ENCODE data around the gene CREBBP.
A peak's percentile ranks its signal among the peaks of the same experiment; 100 is the strongest.

The CREBBP gene

DNA sequence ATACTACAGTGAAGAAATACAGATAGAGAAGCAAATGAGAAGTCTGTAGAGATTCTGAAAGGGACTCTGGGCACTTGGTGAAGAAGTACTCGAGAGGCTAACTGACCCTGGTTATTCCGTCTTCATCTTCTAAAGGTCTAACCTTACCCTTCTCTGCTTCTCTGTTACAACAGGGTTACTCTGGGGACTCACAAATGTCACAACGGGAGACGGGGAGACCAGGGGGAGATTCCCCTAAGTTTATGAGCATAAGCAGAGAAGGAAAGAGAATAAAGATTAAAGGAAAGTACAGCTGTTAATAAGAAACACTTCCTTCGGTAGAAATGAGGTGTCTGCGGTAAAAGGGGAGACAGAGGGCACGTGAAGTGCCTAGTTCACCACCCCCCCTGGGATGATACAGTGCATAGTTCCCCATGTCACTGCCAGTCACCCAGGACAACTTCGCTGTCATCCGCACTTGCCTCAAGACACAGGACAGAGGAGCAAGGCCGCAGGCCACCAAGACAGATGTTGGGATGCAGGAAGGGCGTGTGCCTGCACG is 88.0 kb downstream of the CREBBP start:
- DNase-seq: no peak

DNA sequence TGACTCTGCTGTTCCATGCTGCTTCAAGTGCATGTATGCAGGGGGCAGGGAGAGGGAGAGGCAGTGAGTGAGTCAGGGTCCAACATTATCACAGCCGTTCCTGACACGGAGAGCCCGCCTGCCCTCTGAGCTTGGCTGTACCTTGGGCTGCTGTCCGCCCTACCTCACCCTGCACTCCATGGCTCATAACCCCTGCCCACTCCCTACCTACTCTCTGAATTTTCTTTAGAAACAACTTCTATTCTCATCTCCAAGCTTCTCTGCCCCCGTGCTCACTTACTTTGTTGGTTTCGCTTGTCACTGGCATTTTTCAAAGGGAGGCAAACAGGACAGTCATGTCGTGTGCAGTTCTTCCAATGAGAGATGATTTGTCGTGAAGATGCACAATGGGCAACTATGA is 88.8 kb downstream of the CREBBP start:
- DNase-seq: no peak

DNA sequence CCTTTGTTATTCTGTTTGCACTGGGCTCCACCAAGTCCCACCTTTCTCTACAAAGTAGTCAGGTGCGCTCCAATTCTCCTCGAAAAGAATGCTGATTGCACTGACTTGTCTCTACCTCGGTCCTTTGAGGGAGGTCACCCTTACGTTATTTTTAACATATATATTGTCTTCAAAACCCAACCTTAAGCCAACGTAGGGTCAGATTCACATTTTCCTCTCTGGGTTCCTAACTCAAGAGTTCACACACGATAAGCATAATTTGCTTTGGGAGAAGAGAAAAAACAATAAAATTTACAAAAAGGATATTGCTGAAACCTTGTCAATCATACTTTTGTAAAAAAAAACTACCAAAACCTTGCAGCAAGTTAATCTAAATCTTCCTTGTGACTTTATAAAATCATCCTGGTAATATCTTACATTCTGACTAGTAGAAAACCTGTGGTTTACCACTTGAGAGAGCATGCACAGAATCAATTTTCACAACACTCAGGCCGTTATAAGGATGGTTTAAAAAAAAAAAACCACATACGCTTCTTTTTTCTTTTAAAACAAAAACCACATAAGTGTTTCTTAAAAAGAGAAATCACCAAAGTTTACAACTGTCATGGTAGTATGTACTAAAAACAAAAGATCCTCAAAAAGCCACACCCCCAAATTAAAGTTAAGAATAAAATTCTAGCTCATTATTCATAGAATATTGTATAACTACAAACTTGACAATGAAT is 91.0 kb downstream of the CREBBP start:
- DNase-seq: peak in 3 of 6 experiments; percentile 67 to 73 (median 71)

DNA sequence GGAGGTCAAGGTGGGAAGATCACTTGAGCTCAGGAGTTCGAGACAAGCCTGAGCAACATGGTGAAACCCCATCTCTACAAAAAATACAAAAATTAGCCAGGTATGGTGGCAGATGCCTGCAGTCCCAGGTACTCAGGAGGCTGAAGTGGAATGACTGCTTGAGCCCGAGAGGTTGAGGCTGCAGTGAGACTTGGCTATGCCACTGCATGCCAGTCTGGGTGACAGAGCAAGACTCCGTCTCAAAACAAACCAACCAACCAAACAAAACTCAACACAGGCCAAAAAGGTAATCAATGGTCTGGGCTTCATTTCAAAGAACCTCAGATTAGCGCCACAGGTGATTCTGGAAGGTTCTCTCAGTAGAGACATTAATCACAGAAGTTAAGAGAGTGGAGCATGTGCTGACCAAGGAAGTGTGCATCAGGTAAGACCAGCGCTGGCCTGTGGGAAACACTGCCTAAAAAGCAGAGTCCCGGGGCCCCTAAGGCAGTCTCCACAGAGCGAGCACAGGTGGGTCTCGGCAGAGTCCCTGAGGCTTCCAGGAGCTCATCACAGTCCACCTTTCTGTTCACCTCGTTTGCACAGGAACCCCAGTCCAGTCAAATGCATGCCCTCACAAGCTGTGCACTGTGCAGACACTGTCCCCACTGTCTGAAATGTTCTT is 91.7 kb downstream of the CREBBP start:
- DNase-seq: no peak

DNA sequence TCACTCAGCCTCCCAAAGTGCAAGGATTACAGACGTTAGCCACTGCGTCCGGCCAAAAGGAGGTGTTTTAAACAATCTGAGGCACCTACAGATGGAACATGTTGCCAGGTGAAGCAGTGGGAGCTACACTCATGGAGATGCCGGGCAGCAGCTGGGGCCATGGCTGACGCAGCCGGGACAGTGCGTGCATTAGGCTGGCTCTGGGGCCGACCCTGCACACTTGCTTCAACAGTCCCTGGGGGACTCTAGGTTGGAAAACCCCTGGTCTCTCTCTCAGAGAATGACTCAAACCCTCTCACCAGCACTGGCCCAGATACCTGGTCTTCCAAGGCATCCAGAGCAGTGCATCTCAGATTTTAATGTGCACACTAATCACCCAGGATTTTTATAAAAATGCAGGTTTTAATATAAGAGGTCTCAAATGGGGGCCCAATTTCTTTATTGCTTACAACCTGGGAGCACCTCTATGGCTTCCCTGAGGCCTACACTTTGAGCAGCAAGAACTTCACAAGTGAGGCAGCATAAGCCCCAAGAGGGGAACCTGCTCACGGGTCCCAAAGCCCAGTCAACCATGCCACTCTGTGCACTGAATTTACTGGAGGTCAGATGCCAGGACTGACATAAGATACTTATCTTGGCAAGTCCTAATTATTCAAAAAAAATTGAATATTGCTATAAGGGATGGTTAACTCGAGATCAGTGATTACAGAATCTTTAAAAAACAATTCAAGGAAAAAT is 92.4 kb downstream of the CREBBP start:
- no peak for DNase-seq

DNA sequence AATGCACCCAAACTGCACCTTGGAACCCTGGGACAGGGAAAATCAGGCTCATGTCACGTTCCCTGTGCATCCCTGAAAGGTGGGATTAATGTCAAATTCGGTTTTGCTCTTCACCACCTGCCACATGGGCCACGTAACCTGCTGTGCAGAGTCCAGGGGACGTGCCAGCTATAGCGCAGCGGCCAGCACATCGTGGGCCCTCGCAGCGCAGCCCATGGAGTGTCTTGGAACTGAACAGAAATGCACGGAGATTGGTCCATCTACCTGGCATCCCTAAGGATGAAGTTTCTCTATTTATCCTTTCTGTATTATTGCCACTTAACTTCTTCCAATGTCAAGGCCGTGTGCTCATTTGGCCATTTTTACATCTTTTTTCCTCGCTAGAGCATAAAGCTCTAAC is 95.1 kb downstream of the CREBBP start:
- DNase-seq: no peak

DNA sequence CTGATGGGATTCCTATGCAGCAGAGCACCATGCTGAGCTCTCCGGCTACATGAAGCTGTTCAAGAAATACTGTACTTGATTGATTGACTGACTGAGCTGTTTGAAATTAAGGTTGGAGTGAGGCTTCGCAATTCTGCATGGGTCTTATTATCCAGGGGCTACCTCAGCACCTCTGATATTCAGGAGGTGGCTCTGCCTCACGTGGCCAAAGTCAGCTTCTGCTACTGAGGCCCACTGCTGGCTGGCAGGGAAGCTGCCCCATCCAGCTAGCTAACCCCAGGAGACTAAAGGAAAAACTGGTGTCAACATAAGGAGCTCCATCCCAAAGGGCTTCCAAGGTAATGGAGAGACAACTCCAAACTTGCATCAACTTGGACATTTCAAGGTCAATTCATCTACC is 97.0 kb downstream of the CREBBP start:
- no peak for DNase-seq

DNA sequence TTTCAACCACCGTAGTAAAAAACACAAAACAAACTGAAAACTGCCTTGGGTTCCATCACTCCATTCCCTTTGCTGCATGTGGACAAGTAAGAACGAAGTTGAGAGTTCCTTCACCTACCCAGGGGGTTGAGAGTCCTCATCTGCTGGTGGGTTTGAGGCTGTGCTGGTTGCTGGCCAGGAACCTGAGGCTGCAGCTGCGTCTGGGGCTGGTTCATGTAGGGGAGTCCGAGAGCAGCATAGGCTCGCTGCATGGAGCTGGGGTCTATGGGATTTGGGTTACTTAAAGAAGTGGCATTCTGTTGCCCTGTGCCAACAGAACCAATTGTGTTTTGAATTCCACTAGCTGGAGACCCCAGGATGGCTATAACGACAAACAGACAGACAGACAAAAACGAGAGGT is 97.9 kb downstream of the CREBBP start:
- no peak for DNase-seq

DNA sequence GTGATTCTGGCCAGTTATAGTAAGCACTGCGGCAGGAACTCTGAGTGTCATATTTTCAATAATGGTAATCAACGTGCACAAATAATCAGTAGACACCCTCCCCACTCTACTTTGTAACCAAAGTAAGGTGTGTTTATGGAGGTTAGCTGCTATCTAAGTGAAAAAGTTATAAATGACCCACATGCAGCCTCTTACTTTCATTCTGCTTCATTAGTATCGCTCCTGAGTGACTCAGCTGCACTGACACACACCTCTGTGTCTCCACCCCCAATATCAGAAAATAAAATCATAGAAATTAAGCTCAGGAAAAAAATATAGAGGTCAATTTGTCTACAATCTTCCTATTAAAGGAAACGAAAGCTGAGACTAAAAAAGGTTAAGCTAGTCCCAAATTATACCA is 99.1 kb downstream of the CREBBP start:
- no peak for DNase-seq

DNA sequence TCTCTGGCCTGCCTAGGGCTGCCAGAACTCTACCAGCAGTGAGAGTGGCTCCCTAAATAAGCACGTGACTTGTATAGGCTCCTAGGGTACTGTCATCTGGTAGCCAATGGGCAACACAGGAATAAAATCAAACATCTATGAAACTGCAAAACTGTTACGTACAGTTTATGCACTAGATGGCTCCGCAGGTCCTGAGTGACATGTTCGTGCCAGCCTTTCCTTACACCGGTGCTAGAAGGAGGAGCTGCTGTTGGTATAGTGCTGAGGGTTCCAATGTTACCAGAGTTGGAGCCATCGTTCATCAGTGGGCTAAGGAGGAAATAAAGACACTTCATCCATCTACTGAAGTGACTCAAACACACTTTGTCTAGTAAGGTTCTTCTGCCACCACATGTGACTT is 99.9 kb downstream of the CREBBP start:
- DNase-seq: peak in 1 of 6 experiments; percentile 8

DNA sequence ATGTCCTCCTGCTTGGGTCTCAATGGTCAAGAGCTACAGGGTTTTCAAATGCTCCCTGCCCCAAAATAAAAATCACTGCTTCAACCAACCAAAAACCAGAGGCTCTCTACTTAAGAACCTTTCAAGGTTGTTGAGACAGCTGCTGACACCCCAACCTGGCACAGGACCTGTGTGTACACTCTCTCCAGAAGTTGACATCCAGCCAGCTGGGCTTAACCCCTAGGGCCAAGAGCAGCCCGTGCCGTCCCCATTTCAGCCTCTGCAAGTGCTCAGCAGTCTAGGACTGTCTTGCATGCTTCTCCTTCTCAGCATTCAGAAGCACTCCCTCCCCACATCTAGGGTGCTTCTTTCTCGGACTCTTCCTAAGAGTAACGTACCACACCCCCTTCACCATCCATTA is 104.2 kb downstream of the CREBBP start:
- no peak for DNase-seq

DNA sequence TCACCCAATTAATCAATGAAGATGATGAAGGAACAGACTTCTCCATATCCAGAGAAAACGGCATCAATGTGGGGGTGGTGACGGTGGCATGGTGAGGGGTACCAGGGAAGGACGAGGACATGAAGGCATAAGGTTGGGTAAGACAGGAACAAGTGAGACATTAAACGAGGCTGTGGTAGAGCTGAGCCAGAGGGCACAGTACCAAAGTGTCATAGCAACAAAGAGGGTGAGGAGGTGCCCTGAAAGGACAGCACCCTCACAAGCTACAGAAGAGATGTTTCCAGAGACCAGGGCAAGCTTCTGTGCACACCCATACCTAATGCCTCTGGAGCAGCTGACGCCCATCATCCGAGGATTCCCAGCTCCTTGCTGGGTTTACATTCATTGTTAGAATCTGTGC is 105.7 kb downstream of the CREBBP start:
- DNase-seq: no peak

DNA sequence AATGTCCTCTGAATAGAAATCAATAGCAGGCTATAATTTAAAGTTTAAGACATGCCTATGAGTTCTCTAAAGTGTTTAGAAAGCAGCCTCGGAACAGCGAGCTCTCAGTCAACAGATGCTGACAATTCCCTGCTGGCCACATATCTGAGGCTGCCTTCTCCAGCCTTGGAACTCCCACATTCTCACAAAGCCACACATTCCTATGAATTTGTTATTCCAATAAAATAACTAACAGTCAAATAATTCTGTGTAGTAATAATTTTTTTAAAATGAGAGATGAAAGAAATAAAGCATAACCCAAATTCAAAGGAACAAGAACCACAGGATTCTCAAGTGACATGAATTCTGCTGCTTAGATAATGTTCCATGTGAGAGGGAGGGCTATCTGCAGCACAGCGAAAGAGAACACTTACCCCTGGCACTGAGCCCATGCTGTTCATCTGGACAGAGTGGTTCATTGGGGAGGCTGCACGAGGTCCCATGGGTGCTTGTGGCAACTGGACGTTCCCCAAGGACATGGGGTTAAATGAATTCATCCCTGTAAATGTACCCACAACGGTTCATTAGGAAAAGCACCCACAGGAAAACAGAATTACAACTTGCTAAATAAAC is 106.3 kb downstream of the CREBBP start:
- DNase-seq: no peak

DNA sequence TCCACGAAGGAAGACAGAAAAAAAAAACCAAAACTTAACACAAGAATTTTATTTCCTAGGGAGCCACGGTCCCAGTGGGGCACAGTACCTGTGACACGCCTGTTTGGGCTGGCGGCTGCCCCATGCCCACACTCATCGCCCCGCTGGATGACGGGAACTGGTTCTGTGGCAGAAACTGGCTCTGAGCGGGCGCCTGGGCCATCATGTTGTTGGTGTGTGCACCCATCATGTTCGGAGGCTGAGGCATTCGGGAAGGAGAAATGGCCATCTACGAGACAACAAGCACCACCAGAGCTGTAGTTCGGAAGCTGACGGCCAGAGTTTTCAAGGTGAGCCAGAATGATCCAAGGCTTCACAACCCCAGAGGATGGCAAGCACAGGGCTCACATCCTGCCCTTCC is 106.8 kb downstream of the CREBBP start:
- DNase-seq: no peak

DNA sequence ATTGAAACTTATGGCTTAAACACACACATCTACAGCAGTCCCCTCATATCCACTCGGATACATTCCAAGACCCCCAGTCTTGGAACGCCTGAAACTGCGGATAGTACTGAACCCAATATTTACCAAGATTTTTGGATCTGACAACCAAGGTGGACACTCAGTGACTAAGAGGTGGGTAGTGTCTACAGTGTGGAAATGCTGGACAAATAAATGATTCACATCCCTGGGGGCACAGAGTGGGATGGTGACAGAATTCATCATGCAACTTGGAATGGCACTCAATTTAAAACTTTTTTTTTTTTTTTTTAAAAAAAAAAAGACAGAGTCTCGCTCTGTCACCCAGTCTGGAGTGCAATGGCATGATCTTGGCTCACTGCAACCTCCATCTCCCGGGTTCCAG is 109.0 kb downstream of the CREBBP start:
- no peak for DNase-seq

DNA sequence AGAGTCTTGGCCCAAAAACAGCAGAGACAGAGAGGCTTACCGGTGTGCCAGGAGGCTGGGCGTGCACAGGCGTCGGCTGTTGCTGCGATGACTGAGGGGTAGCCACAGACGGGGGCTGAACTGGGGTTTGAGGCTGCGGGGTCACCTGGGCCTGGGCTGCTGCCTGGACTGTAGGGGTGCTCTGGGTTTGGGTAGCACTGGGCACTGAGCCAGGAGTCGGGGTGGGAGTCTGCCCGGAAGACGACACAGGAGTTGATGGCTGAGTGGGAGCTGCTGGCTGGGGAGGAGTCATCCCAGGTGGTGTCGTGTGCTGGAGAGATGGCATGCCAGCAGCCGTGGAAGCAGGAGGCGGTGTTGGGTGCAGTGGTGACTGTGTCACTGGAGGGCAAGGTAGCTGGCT is 110.0 kb downstream of the CREBBP start:
- no peak for DNase-seq

DNA sequence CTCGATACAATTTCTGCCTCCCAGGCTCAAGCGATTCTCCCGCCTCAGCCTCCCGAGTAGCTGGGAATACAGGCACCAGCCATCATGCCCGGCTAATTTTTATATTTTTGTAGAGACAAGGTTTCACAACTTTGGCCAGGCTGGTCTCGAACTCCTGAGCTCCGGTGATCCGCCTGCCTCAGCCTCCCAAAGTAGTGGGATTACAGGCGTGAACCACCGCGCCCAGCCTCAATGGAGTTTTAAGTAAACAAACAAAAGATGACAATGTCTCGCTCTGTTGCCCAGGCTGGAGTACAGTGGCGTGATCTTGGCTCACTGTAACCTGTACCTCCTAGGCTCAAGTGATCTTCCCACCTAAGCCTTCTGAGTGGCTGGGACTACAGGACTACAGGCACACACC is 110.6 kb downstream of the CREBBP start:
- DNase-seq: no peak

DNA sequence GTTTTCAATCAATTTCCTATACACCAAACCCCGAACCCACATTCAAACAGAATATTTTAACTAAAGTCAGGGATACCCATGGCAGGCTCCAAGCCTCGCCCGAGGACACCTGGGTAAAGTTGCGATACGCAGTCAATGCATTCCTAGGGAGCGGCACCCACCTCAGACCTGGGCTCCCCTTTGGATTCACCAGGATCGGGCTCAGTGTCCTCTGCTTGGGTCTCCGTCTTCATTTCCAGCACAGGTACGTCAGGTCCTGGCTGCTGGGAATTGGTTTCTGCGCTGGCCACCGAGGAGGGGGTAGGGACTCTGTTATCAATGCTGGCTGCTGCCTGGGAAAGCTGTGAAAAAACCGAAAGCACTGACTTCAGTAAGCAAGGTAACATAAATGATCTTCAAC is 111.5 kb downstream of the CREBBP start:
- DNase-seq: no peak

DNA sequence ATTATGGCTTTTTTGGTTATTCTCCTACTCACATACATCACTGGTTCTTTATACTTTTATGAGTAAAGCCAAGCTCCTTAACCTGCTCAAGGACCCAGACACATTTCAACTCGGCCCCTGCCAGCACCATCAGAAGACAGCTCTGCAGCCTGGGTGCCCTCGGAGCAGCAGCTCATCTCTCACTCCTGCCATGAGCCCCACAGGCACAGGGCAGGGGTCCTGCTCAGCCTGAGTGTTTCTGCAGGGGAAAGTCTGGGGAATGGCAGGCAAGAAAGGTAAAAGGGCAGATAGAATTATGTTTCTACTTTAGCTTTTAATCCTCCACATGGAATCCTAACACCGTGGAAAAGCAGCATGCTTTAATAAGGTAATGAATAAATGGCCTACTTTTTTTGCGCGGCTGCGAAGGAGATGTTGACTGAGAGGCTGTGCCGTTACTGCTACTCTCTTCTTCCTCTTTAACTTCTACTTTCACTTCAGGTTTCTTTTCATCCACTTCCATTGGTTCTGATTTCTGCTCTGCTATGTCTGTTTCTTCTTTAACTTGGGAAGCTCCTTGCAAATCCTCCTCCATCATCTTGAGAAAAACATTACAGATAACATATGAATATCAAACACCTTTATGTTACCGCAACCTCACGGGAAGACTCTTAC is 113.1 kb downstream of the CREBBP start:
- DNase-seq: no peak

DNA sequence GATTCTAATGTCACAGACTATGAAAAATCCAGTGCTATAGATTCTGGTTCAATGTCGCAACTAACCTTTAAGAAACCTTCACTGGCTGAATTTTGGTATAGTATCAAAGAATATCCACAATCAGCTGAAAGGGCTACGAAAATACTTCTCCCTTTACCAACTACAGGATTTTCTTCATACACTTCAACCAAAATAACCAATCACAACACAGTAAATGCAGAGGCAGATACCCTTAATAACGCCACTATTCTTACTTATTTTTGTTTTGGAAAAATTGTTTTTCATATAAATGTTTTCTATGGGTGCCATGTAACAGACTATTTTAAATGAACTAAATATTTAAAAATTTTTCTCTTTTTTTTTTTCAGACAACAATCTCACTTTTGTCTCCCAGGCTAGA is 114.3 kb downstream of the CREBBP start:
- no peak for DNase-seq

DNA sequence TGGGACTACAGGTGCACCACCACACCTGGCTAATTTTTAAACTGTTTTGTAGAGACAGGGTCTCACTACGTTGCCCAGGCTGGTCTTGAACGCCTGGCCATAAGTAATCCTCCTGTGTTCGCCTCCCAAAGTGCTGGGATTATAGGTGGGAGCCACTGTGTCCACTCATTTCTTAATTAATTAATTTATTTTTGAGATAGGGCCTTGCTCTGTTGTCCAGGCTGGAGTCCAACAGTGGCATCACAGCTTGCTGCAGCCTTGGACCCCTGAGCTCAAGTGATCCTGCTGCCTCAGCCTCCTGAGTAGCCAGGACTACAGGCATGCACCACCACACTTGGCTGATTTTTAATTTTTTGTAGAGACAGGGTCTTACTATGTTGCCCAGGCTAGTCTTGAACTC is 116.1 kb downstream of the CREBBP start:
- DNase-seq: no peak

DNA sequence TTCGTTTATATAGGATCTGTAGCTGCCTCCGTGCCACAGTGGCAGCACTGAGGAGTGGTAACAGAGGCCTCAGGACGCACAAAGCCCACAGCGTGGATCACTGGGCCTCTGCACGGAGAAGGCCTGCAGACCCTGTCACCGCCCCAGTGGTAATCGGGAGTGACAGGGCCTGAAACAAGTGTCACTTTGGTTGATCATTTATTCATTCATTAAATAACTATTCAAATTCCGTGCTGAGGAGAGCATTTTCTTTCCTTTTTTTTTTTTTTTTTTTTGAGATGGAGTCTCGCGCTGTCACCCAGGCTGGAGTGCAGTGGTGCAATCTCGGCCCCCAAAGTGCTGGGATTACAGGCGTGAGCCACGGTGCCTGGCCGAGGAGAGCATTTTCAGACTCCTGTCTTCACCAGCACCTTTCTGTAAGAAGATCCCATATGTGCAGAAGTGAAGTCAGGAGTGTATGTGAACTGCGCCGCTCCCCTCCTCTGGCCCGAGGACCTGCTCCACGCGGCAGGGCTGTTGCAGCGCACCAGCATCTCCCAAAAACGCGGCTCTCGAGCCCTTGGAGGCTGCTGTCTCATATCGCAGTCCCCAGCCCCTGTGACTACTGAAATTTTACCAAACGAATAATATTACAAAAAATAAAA is 118.3 kb downstream of the CREBBP start:
- DNase-seq: no peak
